ENCODE data around the gene GALNS.

DNA sequence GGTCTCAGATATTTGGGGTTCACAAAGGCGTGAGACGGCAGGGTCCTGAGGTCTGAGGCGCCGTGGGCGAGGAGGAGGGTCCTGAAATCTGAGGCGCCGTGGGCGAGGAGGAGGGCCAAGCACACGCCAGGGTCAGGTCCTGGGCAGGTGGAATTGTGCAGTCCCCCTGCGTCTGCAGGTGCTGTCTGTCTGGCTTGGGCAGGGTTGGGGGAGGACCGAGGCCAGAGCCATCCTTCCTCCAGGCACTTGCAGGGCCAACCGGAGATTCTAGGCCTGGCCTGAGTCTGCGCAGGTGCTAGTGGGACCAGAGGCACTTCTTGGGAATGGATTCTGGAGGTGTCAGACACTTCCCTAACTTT is 42.6 kb downstream of the GALNS start:
- TF ChIP-seq, protein P1, sequence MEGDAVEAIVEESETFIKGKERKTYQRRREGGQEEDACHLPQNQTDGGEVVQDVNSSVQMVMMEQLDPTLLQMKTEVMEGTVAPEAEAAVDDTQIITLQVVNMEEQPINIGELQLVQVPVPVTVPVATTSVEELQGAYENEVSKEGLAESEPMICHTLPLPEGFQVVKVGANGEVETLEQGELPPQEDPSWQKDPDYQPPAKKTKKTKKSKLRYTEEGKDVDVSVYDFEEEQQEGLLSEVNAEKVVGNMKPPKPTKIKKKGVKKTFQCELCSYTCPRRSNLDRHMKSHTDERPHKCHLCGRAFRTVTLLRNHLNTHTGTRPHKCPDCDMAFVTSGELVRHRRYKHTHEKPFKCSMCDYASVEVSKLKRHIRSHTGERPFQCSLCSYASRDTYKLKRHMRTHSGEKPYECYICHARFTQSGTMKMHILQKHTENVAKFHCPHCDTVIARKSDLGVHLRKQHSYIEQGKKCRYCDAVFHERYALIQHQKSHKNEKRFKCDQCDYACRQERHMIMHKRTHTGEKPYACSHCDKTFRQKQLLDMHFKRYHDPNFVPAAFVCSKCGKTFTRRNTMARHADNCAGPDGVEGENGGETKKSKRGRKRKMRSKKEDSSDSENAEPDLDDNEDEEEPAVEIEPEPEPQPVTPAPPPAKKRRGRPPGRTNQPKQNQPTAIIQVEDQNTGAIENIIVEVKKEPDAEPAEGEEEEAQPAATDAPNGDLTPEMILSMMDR (conservative IDR thresholded peaks at IDR 0.05; ENCODE audit: low read length) = no peak
- TF ChIP-seq EZH2phosphoT487 (IDR thresholded peaks at IDR 0.05; ENCODE audit: borderline replicate concordance, low read depth, low read length) = no peak
